ENCODE results near the gene GTF3C4. TPM values are rescaled to one million over a fixed set of nuclear protein-coding genes. Genes with fewer than 3 reads are reported as not detected.
"Not testable (repeated sequence)": the region's sequence is repeated elsewhere in the genome, so short reads cannot be mapped to it uniquely, and the experiment has no call there.

Gene GTF3C4
- total RNA-seq, 1 experiment from 2014 or later = 25.1 TPM

GRCh38 chr9:132711152-132711551 is 40.9 kb downstream of the GTF3C4 start:
- CTCF ChIA-PET; BruUV-seq (replicated peaks); intact Hi-C loops (cut with micrococcal nuclease; ENCODE audit: unreplicated experiment): not testable (repeated sequence)

DNA sequence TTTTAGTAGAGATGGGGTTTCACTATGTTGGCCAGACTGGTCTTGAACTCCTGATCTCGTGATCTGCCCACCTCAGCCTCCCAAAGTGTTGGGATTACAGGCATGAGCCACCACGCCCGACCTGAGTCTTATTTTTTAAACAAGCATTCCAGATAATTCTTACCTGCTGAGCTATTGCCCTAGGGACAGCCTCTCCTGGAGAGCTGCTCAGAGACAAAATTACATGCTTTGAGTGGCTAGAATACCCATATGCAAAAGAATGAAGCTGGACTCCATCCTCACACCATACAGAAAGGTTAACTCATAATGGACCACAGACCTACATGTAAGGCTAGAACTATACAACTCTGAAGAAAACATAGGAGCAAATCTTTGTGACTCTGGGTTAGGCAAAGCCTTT is 41.6 kb downstream of the GTF3C4 start:
- POLR2A ChIA-PET = no interaction called here
- Histone ChIP-seq H3K9me3 (ENCODE audit: control insufficient read depth, insufficient read depth, low read depth, low read length) (no peaks in the 10 kb centered on the region), H3K36me3 (ENCODE audit: control insufficient read depth, insufficient read depth, low read length) (no peaks in the 10 kb centered on the region), H3K27me3 (ENCODE audit: control insufficient read depth, insufficient read depth, low read length) (no peaks in the 10 kb centered on the region), H3K27ac (ENCODE audit: low read length) (no peak overlapping the region), H3K4me3 (ENCODE audit: low read depth in 2 of 2, low read length in 2 of 2) (no peak overlapping the region), H3K4me1 (ENCODE audit: control insufficient read depth, insufficient read depth, low read length) (no peaks in the 10 kb centered on the region)
- BruUV-seq (replicated peaks) = no TSS peak
- DNase-seq (ENCODE audit: low read depth, low spot score) (no peak), ATAC-seq (no peak)
- intact Hi-C loops (cut with micrococcal nuclease; ENCODE audit: unreplicated experiment) = no loop called here
- no peak for TF ChIP-seq REST (IDR thresholded peaks at IDR 0.05; ENCODE audit: insufficient read depth in 1 of 2, low read depth in 2 of 2, low read length in 1 of 2)
- in situ Hi-C loops (cut with HindIII; ENCODE audit: low pct_unique_long_range_greater_than_20kb, low sequenced_read_pairs) = no loop called here
- CTCF ChIA-PET = no interaction called here

More at GRCh38 chr9:132711152-132711551, 40.9 kb downstream of the GTF3C4 start:
- H3K27me3 ChIP-seq (ENCODE audit: control insufficient read depth, insufficient read depth, low read length); POLR2A ChIA-PET; H3K4me1 ChIP-seq (ENCODE audit: control insufficient read depth, insufficient read depth, low read length); ATAC-seq; DNase-seq (ENCODE audit: low read depth, low spot score); H3K9me3 ChIP-seq (ENCODE audit: control insufficient read depth, insufficient read depth, low read depth, low read length); H3K36me3 ChIP-seq (ENCODE audit: control insufficient read depth, insufficient read depth, low read length); H3K4me3 ChIP-seq (ENCODE audit: low read depth in 2 of 2, low read length in 2 of 2); H3K27ac ChIP-seq (ENCODE audit: low read length); in situ Hi-C loops (cut with HindIII; ENCODE audit: low pct_unique_long_range_greater_than_20kb, low sequenced_read_pairs): not testable (repeated sequence)

- Histone ChIP-seq H3K9me3 (ENCODE audit: control insufficient read depth, insufficient read depth, low read depth, low read length) (no peaks in the 10 kb centered on the region), H3K4me3 (ENCODE audit: low read depth in 2 of 2, low read length in 2 of 2) (no peak overlapping the region), H3K4me1 (ENCODE audit: control insufficient read depth, insufficient read depth, low read length) (no peaks in the 10 kb centered on the region), H3K27me3 (ENCODE audit: control insufficient read depth, insufficient read depth, low read length) (no peaks in the 10 kb centered on the region), H3K27ac (ENCODE audit: low read length) (no peak overlapping the region), H3K36me3 (ENCODE audit: control insufficient read depth, insufficient read depth, low read length) (no peaks in the 10 kb centered on the region)
- POLR2A ChIA-PET = no interaction called here
- intact Hi-C loops (cut with micrococcal nuclease; ENCODE audit: unreplicated experiment) = no loop called here
- TF ChIP-seq TCF7L2 (IDR thresholded peaks at IDR 0.05; ENCODE audit: low read depth, low read length) = no peak
- TF ChIP-seq POLR2AphosphoS5 (IDR thresholded peaks at IDR 0.05; ENCODE audit: low read depth, low read length) = no peak
- CTCF ChIA-PET = no interaction called here
- no peak for ATAC-seq
- DNase-seq (ENCODE audit: low read depth, low spot score) = no peak
- BruUV-seq (replicated peaks) = no TSS peak
- in situ Hi-C loops (cut with HindIII; ENCODE audit: low pct_unique_long_range_greater_than_20kb, low sequenced_read_pairs) = no loop called here
Observed at GRCh38 chr9:132712753-132713152, 42.5 kb downstream of the GTF3C4 start.

- ChIA-PET CTCF (no interaction called here), POLR2A (no interaction called here)
- no peak for TF ChIP-seq SIN3A (IDR thresholded peaks at IDR 0.05; ENCODE audit: borderline replicate concordance, insufficient read depth, low read depth, low read length)
- TF ChIP-seq, protein P1, sequence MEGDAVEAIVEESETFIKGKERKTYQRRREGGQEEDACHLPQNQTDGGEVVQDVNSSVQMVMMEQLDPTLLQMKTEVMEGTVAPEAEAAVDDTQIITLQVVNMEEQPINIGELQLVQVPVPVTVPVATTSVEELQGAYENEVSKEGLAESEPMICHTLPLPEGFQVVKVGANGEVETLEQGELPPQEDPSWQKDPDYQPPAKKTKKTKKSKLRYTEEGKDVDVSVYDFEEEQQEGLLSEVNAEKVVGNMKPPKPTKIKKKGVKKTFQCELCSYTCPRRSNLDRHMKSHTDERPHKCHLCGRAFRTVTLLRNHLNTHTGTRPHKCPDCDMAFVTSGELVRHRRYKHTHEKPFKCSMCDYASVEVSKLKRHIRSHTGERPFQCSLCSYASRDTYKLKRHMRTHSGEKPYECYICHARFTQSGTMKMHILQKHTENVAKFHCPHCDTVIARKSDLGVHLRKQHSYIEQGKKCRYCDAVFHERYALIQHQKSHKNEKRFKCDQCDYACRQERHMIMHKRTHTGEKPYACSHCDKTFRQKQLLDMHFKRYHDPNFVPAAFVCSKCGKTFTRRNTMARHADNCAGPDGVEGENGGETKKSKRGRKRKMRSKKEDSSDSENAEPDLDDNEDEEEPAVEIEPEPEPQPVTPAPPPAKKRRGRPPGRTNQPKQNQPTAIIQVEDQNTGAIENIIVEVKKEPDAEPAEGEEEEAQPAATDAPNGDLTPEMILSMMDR (IDR thresholded peaks at IDR 0.05) = no peak
- TF ChIP-seq TCF7L2 (IDR thresholded peaks at IDR 0.05; ENCODE audit: low read depth, low read length) = no peak
- TF ChIP-seq POLR2AphosphoS5 (IDR thresholded peaks at IDR 0.05; ENCODE audit: low read depth, low read length) = no peak
- no peak for TF ChIP-seq REST (IDR thresholded peaks at IDR 0.05; ENCODE audit: insufficient read depth in 1 of 2, low read depth in 2 of 2, low read length in 1 of 2)
- DNase-seq (ENCODE audit: low read depth, low spot score) = no peak
- no peaks in the 10 kb centered on the region for H3K27me3 ChIP-seq (ENCODE audit: control insufficient read depth, insufficient read depth, low read length)
- ATAC-seq = no peak
- H3K36me3 ChIP-seq (ENCODE audit: control insufficient read depth, insufficient read depth, low read length) = no peaks in the 10 kb centered on the region
- in situ Hi-C loops (cut with HindIII; ENCODE audit: low pct_unique_long_range_greater_than_20kb, low sequenced_read_pairs) = no loop called here
- no peak overlapping the region for H3K27ac ChIP-seq (ENCODE audit: low read length)
- no peak overlapping the region for H3K4me3 ChIP-seq (ENCODE audit: low read depth in 2 of 2, low read length in 2 of 2)
- BruUV-seq (replicated peaks) = no TSS peak
- intact Hi-C loops (cut with micrococcal nuclease; ENCODE audit: unreplicated experiment) = no loop called here
- no peaks in the 10 kb centered on the region for H3K9me3 ChIP-seq (ENCODE audit: control insufficient read depth, insufficient read depth, low read depth, low read length)
- no peaks in the 10 kb centered on the region for H3K4me1 ChIP-seq (ENCODE audit: control insufficient read depth, insufficient read depth, low read length)
Observed at GRCh38 chr9:132716007-132716406, 45.7 kb downstream of the GTF3C4 start.

All from Panc1 (cell line).